AG10803 (cell line): Measurements from ENCODE around the gene TBCEL.

Experiments used
- DNase-seq: peaks from one replicate; pipeline ENCODE4 v3.0.0; 2010; ENCODE audit warnings: low read depth
- H3K4me3 ChIP-seq: 2 replicates; pipeline ENCODE4 v1.5.1; 2011; ENCODE audit warnings: mild to moderate bottlenecking, low read length, control low read depth
- CTCF ChIP-seq: conservative IDR thresholded peaks from 2 replicates; pipeline ENCODE4 v1.5.1; 2011; ENCODE audit warnings: mild to moderate bottlenecking, low read length, control low read depth, inconsistent platforms

Gene TBCEL

GRCh38 chr11:121105063-121105480 is 81.2 kb downstream of the TBCEL start:
- peak; percentile 9 for DNase-seq
- no peak overlapping the region for H3K4me3 ChIP-seq
- no peak for TF ChIP-seq CTCF

- TF ChIP-seq CTCF, result no peak
- DNase-seq, result no peak
- H3K4me3 ChIP-seq, result no peak overlapping the region
These were observed 81.7 kb downstream of the TBCEL start for GRCh38 chr11:121105481-121106195.

DNA sequence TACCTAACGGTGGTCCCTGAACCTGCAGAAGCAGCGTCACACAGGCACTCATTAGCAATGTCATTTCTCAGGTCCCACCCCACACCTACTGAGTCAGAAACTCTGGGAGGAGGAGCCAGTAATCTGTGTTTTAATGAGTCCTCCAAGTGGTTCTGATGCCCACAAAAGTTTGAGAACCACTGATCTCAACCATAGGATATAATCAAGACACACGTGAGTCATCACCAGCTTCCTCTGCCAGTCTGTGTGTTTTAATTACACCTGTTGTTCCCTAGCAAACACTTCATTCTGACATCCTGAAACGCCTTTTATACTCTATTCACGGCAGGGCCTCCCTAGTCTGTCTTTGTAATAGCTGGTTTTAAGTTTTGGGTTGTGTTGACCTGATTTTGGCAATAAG is 82.9 kb downstream of the TBCEL start:
- DNase-seq, result no peak
- TF ChIP-seq CTCF, result no peak
- H3K4me3 ChIP-seq, result no peak overlapping the region

- H3K4me3 ChIP-seq, result no peak overlapping the region
- no peak for DNase-seq
- TF ChIP-seq CTCF, result no peak
These were observed 84.5 kb downstream of the TBCEL start for GRCh38 chr11:121108413-121108812.

GRCh38 chr11:121109471-121109870 is 85.6 kb downstream of the TBCEL start:
- TF ChIP-seq CTCF, result no peak
- H3K4me3 ChIP-seq, result no peak overlapping the region
- no peak for DNase-seq

GRCh38 chr11:121109916-121110586 is 86.1 kb downstream of the TBCEL start:
- DNase-seq, result no peak
- no peak for TF ChIP-seq CTCF
- no peak overlapping the region for H3K4me3 ChIP-seq
